ENCODE measurements around the gene PTBP3.

GRCh38 chr9:112337547-112337946, 4.1 kb upstream of the PTBP3 start:
- TF ChIP-seq EZH2 (IDR thresholded peaks at IDR 0.05; ENCODE audit: borderline replicate concordance, low read length) (no peak), CTCF (IDR thresholded peaks at IDR 0.05; ENCODE audit: low read length) (no peak)
